ENCODE measurements around the gene IL24. TPM values are rescaled to one million over a fixed set of nuclear protein-coding genes. Genes with fewer than 3 reads are reported as not detected.
A peak's percentile ranks its signal among the peaks of the same experiment; 100 is the strongest.
"Not testable (repeated sequence)": the region's sequence is repeated elsewhere in the genome, so short reads cannot be mapped to it uniquely, and the experiment has no call there.

The IL24 gene
- total RNA-seq, 1 experiment from 2014 or later = 1.8 TPM

DNA sequence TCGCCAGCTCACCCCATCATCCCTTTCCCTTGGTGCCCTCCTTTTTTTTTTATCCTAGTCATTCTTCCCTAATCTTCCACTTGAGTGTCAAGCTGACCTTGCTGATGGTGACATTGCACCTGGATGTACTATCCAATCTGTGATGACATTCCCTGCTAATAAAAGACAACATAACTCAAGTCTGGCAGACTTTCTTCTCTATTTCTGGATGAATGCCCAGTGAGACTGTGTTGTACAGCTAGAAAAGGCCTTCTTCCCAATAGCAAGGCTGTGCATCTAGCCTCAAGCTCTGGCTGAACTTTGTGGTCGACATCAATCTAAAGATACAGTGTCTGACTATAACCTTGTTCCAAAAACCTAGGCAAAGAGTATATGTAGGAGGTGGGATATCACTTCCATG, 6.4 kb downstream of the IL24 start:
- DNase-seq (ENCODE audit: low read depth) = peak; percentile 69

DNA sequence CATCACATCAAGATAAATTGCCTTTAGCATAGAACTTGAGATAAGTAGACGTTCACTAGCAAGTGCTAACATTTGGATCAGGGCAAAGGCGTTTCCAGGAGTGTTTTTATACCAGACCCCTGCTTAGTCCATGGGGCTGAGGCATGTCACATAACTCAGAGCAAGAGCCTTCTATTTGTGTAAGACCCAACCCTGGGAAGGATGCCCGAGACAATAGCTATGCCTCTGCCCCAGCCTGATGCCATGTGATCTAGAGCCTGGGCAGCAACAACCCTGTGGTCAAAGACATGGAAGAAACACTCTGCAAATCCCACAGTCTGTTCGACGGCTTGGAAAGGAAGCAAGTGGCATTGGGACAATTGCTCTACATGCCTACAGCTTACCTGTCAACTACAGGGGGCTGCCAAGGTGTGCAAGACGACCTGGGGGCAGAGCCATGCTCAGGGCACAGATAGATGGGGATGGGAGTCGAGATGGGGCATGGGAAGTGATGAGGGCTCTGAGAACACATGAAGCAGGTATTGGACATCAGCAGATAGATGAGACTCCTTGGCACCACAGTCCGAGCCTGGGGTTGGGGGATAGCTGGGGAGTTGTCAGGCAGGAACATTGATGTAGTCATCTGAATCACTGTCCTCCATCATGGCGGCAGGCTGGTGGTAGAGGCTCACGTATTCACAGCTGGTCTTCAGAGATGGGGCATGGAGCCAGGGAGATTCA, 7.3 kb downstream of the IL24 start:
- DNase-seq (ENCODE audit: low read depth) = no peak

DNA sequence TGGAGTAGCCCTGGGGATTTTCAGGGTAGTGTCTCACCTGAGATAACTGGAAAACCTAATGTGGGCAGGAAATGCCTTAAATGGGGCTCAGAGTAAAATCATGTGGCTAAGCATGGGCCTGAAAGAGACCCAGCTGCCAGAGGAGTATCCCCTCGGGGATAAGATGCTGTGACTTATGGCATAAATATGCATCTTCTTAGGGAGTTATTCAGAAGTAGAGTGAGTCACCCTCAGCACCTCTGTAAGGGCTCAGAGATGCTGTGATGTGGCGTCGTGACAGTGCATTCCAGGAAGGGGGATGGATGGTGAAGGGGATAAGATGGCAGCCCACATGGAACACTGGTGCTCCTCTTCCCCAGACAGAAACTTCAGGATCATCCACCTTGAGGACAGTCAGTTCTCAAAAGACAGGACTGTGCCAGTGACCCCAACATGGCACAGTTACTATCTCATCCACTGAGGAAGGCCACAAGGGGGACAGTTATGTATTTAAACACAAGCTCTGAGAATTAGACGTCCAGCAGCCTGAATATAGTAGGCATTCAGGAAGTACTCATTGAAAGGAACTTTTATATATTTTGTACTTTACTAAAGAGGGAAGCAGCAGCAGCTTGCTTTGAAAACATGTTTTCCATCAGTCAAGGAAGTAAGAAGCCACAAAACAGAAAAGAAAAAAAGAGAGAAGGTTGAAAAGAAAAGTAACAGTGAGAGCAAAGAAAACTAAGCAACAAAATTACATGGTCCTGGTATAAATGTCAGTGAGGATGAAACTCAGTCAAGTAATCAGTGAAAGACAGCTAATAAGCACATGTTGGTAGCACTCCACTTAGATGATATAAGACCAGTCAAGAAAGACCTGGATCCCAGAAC, 8.3 kb downstream of the IL24 start:
- peak; percentile 99 for DNase-seq (ENCODE audit: low read depth)

DNA sequence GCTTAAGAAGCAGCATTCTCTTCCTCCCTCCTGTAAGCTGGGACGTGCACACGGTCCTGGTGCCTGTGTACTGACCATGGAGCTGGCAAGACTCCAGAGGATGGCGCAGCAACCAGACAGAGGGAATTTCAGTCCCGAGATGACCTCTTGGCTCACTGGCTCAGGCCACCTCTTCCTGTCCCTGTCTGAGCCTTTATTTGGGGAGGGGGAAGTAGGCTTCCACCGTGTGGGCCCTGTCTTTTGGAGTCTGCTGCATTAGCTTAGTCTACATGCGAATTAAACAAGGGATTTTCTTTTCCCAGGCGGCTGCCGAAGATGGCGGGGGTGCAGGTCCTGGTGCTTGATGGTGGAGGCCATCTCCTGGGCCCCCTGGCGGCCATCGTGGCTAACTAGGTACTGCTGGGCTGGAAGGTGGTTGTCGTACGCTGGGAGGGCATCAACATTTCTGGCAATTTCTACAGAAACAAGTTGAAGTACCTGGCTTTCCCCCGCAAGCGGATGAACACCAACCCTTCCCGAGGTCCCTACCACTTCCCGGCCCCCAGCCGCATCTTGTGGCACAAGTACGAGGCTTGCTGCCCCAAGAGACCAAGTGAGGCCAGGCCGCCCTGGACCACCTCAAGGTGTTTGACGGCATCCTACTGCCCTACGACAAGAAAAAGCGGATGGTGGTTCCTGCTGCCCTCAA, 10.2 kb downstream of the IL24 start:
- no peak for DNase-seq (ENCODE audit: low read depth)

DNA sequence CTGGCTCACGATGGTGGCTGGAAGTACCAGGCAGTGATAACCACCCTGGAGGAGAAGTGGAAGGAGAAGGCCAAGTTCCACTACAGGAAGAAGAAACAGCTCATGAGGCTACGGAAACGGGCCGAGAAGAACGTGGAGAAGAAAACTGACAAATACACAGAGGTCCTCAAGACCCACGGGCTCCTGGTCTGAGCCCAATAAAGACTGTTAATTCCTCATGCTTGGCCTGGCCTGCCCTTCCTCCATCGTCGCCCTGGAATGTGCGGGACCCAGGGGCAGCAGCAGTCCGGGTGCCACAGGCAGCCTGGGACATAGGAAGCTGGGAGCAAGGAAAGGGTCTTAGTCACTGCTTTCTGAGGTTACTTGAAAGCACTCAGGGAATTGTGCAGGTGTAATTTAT, 10.8 kb downstream of the IL24 start:
- DNase-seq (ENCODE audit: low read depth) = peak; percentile 46

DNA sequence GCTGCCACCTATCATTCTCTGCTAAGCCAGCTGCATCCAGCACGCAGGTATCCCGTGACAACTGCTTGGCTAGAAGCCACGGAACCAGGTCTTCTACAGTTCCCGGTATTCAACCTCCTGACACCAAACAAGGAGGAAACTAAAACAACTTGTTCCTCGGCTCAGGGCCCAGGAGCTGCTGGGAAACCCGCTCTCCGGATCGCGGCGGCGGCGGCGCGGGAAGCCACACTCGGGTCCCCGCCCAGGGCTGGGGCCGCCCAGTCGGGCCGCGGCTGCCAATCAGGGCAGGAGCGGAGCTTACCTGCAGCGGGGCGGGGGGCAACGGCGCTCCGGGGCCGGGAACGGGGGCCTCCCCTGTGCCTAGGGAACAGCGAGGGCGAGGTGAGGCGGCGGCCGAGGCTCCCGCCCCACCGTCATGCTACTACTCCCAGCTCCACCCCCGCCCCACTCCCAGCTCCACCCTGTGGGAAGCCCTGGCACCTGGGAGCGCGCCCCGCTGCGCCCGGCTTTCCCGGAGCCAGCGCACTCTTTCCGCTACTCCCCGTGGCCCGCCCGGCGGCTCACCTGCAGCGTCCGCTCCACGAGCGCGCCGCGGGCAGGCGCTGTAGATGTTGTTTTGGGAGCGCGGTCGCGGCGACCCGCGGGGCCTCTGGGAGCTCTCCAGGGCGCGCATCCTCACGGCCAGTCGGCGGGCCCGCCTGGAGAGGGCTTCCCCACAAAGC, 12.1 kb downstream of the IL24 start:
- peak; percentile 67 for DNase-seq (ENCODE audit: low read depth)

DNA sequence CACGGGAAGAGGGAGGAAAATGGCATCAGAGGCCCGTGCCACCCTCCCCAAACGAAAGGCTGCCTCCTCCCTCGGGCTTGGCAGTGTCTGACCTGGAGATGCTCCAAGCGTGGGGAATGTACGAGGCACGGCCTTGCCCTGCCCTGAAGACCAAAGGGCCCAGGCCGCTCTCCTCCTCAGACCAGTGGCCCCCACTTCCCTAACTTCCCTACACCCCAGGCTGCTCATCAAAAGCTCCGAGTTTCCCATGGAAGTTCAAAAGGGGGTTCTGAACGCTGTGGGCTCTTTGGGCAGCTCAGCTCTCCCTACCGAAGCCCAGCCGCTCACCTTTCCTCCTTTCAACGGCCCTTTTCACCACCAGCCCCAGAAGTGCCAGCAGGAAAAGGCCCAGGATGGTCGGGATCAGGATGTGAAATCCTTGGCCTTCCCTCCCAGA, 12.7 kb downstream of the IL24 start:
- DNase-seq (ENCODE audit: low read depth) = no peak

DNA sequence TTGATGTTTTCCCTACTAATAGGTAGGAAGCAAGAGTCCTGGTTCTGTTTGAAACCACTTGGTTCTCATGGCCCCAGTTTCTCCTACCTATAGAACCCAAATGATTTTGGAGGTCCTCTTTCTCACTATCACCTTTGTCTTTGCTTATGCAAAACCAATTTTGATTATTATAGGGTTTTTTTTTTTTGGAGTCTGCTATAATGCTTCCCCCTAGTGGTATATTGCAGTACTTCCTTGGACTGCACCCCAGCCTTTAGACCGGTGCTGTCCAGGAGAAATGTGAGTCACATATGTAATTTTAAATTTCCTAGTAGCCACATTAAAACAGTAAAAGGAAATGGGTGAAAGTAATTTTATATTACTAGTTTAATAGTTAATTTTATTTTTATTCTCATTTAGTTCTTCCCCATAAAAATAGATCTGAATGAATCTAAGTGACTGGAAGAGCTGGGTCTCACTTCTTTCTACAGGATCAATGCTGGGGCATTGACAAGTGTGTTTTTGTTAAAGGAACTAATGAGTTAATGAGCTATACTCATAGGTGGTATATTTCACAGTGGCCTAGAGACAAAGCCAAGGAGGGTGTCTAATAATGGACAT, 13.9 kb downstream of the IL24 start:
- DNase-seq (ENCODE audit: low read depth) = peak; percentile 75

DNA sequence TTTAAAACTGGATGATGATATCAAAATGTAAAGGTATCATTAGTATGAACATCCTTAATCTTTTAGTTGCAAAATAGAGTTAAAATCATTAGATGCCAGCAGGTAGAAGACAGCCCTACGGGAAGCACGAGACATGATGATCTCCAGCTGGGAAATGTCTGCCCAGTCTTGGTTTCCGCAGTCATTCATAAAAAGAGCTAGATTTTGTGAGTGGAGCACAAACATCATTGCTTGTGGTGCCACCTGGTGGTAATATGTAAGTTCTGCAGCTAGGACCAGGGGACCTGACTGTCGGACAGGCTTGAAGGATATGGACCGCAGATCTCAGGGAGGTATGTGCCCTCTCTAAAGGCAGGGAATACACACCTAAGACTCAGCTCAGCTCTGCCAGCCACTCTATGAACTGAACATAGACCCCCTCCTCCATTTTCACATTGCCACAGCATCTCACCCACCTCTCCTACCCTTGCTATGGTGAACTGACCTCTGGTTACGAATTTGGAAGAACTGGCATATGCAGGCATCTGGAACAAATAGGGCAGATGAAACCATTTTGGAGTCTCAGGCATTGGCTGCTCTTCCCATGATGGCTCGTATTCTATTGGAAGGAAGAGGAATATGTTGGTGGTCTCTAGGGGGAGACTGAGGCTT, 15.3 kb downstream of the IL24 start:
- DNase-seq (ENCODE audit: low read depth) = peak; percentile 78

DNA sequence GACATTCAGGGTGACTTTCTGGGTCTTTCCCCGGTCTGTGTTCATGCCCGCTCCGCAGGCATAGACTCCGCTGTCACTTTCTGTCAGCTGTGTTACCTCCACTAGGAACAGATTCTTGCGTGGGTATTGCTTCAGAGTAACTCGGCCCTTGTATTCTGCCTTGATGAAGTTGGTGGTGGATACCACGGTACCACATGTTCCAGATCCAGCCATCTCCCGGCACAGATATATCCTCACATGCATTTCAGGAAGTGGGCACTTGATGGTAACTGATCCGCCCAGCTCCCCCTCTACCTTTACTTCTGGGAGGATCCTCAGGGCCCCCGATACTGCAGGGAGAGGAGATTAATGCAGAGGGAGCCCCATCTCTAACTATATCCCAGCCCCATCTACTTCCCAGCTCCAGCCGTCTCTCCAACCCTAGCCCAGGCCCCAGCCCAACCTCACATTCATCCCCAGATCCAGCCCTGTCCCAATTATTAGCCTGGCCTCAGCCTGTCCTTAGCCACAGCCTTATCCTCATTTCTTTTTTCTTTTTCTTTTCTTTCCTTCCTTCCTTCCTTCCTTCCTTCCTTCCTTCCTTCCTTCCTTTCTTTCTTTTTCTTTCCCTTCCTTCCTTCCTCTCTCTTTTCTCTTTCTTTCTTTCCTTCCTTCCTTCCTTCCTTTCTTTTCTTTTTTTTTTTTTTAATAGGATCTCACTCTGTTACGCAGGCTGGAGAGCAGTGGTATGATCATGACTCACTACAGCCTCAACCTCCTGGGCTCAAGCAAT, 16.7 kb downstream of the IL24 start:
- no peak for DNase-seq (ENCODE audit: low read depth)

DNA sequence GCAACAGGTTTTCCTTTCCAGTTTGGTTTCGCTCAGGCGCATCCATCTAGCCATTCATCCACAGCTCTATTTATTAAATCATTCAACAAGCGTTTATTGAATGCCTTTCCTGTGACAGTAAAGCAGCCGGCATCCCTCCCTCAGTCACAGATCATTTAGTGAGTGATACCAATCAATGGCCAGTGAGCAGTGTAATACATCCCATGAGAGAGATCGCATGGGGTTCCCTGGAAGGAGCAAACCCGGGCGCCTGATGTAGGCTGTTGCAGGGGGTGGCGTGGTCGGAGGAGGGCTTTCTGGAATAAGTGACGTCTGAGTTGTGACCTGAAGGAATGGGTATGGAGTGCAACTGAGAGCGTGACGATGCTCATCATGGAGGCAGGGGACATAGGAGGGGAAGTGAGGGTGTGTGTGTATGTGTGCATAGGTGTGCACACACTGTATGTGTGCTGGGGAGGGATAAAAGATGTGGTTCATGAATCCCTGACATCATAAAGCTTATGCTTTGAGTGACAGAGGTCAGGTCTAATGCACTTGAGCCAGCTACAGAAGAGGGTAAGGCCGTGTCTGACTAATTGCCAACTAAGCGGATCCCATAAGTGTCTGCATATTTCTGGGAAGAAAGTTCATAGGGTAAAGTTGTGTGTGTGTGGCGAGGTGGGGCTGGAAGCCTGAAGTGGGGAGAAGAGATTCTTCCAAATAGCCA, 17.9 kb downstream of the IL24 start:
- no peak for DNase-seq (ENCODE audit: low read depth)

DNA sequence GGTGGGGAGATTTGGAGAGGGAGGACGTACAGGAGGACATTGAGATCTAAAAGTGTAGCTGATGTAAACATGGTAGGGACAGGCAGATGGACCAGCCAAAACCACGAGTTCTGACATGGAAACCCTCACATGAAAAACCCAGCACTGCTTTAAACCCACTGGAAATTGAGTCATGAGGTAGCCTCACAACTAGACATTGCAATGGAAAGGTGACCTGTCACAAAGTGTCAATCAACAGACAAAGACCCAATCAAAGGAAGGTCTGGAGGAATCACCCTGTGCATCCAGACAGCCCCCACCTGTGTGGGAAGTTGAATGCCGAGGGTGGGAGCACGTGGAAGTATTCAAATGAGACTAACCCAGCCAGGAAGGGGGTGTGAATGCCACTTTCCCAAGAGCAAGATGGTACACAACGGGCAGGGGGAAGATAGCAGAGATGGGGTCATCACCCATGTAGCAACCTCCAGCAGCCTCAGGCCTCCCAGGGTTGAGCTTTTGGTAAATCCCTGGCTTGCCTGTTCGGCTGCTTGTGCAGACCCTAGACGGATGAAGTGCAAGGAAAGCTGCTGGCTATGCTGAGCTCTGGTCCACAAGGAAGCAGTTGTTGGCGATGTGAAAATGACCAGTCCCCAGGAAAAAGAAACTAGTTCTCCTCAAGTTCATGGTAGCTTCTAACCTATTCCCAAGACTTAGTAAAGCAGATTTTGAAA, 18.9 kb downstream of the IL24 start:
- no peak for DNase-seq (ENCODE audit: low read depth)

DNA sequence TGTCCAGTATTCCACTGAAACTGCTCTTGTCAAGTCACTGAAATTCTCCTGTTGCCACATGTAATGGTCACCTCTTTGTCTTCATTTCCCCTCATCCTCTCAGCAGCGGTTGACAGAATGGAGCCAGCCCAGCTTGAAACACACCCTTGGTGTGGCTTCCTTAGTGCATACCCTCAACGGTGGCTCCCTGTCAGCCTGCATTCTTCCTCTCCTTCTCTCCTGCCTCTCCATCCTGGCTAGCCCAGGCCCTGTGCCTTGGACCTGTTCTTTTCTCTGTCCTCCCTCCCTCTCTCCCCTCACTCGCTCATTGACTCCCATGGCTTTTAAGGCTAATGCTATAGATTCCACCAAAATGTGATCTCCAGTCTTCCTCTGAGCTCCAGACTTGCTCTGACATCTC, 20.8 kb downstream of the IL24 start:
- no peak for DNase-seq (ENCODE audit: low read depth)

DNA sequence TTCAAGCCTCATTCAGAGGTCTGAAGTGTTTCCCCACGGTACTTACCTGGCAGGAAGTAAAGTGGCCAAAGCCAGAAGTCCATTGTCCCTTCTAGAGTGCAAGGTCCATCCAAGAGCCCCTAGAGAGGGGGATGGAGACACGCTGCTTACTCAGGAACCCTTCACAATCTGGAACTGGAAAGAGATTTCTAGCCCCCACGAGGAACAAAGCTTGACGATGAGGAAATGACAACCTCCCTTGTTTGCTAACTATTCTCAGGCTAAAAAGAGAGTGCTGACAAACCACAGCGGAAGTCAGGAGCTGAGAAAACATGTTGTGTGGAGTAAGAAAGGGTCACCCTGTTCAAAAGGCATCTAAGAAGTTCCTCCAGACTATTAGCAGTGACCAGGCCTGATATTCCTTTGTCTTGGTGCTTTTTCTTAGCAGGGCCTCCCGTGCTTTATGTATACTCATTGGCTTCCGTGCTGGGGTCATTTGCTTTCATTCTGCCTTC, 24.6 kb downstream of the IL24 start, which contains the start of gene FCMR:
FCMR (minus strand) TSS at position 170 of the 494 bp plus-strand sequence; CDS start at position 83, 87 bp downstream.
- no peak for DNase-seq (ENCODE audit: low read depth)

DNA sequence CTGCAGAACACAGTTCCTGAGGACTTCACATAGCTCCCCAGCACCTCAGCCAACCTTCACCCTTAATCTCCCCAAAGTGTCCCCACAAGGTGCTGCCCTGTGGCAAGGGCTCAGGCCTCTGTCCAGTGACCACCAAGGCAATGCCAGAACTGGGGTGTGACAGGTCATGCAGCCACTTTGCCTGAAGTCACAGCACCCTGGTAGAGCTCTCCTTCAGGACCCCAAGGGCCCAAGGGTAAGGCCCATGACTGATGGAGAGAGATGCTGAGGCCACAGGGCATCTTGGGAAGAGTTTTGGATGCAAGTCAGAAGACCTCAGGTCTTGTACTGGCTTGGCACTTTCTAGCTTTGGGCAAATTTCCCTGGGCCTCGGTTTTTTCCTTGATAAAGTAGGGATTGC, 25.3 kb downstream of the IL24 start:
- no peak for DNase-seq (ENCODE audit: low read depth)

DNA sequence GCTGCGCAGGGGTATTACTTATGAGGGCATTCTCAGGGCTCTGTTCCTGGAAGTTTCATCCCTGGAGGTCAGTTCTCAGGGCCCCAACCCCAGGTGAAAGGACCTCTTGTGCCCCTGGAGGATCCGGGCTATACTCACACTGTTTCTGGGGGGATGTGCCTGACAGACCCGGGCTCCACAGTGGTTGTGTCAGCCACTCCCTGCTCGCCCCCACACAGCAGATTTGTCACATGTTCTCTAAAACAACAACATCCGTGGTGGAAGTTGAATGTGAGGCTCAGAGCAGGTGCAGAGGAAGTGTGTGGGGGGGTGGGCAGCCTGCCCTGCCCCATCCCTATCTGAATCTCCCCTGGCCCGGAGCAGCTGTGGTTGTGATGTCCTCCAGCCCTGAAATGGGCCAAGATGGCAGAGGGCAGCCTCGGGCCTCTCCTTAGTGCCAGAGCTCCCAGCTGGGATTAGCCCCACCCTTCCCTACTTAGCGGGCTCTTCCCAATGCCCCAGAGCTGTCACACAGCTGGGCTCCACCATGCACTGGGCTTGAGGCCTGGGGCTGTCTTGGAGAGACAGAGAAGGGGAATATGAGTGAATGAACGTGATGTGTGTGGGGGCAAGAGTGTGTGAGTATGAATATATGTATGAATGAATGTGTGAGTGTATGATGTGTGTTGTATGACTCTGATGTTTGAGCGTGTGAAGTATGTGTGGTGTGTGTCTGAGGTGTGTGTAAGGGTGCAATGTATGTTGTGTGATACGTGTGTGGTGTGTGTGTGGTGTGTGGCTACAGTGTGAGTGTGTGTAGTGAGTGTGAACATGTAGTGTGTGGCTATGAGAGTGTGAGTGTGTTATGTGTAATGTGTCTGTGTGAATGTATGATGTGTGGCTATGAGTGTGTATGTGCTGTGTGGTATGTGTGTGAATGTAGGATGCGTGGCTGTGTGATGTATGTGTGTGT, 26.0 kb downstream of the IL24 start:
- DNase-seq (ENCODE audit: low read depth) = no peak

DNA sequence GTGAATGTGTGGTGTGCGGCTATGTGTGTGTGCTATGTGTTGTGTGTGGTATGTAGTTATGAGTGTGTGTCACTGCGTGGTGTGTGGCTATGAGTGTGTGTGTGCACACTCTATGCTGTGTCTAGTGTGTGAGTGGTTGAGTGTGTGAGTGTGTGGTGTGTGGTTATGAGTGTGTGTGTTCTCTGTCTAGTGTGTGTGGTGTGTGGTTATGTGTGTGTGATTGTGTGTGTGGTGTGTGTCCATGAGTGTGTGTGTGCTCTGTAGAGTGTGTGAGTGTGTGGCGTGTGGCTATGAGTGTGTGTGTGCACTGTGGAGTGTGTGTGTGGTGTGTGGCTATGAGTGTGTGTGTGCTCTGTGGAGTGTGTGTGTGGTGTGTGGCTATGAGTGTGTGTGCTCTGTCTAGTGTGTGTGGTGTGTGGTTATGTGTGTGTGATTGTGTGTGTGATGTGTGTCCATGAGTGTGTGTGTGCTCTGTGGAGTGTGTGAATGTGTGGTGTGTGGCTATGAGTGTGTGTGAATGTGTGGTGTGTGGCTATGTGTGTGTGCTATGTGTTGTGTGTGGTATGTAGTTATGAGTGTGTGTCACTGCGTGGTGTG, 26.8 kb downstream of the IL24 start:
- not testable (repeated sequence) for DNase-seq (ENCODE audit: low read depth)
